Measurements from ENCODE around the gene GLYATL3. TPM values are rescaled to one million over a fixed set of nuclear protein-coding genes. Genes with fewer than 3 reads are reported as not detected.

Gene GLYATL3
- total and polyA plus RNA-seq, 8 donors, result not detected

DNA sequence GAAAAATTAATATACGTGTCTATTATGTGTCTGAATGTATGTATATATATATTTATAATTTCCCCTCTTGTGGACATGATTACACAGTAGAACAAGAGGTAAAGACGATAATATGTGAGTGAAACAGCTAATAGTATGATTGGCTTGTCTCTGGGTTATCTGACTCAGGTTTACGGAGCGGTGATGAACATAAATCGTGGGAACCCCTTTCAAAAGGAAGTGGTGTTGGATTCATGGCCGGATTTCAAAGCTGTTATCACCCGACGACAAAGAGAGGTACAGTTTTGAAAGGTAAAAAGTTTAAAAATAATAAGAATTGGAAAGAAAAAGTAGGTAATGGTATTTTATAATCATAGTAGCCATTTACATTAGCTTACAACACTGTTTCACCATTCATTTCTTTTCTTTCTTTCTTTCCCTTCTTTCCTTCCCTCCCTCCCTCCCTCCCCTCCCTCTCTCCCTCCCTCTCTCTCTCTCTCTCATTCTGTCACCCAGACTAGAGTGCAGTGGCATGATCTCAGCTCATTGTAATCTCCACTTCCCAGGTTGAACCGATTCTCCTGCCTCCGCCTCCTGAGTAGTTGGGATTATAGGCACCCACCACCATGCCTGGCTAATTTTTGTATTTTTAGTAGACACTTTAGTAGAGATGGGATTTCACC lies 15.9 kb downstream of the GLYATL3 start:
- Histone ChIP-seq H3K27me3 (no peaks in the 10 kb centered on the region), H3K27ac (no peak overlapping the region), H3K36me3 (no peaks in the 10 kb centered on the region), H3K9me3 (no peaks in the 10 kb centered on the region), H3K4me1 (no peaks in the 10 kb centered on the region), H3K4me3 (no peak overlapping the region)
- TF ChIP-seq POLR2A (IDR thresholded peaks at IDR 0.05) (no peak), EP300 (IDR thresholded peaks at IDR 0.05) (no peak), POLR2AphosphoS5 (IDR thresholded peaks at IDR 0.05) (no peak)
- TF ChIP-seq, protein P1, sequence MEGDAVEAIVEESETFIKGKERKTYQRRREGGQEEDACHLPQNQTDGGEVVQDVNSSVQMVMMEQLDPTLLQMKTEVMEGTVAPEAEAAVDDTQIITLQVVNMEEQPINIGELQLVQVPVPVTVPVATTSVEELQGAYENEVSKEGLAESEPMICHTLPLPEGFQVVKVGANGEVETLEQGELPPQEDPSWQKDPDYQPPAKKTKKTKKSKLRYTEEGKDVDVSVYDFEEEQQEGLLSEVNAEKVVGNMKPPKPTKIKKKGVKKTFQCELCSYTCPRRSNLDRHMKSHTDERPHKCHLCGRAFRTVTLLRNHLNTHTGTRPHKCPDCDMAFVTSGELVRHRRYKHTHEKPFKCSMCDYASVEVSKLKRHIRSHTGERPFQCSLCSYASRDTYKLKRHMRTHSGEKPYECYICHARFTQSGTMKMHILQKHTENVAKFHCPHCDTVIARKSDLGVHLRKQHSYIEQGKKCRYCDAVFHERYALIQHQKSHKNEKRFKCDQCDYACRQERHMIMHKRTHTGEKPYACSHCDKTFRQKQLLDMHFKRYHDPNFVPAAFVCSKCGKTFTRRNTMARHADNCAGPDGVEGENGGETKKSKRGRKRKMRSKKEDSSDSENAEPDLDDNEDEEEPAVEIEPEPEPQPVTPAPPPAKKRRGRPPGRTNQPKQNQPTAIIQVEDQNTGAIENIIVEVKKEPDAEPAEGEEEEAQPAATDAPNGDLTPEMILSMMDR (IDR thresholded peaks at IDR 0.05), result no peak
- intact Hi-C loops (cut with DNase I; ENCODE audit: low total_unique reads), result no loop called here
- WGBS, 5 donors, result 65 to 83% (median 74%) methylated on average over 10 of the region's 10 CpGs
- DNase-seq, result no peak

- no peaks in the 10 kb centered on the region for H3K36me3 ChIP-seq
- no peaks in the 10 kb centered on the region for H3K27me3 ChIP-seq
- H3K9me3 ChIP-seq, result no peaks in the 10 kb centered on the region
- H3K4me1 ChIP-seq, result no peaks in the 10 kb centered on the region
- DNase-seq, result no peak
- TF ChIP-seq POLR2A (IDR thresholded peaks at IDR 0.05) (no peak), POLR2AphosphoS5 (IDR thresholded peaks at IDR 0.05) (no peak), EP300 (IDR thresholded peaks at IDR 0.05) (no peak)
- TF ChIP-seq, protein P1 (IDR thresholded peaks at IDR 0.05), result no peak
- 78 to 87% (median 83%) methylated on average over 4 of the region's 4 CpGs for WGBS, 5 donors
- intact Hi-C loops (cut with DNase I; ENCODE audit: low total_unique reads), result no loop called here
- H3K4me3 ChIP-seq, result no peak overlapping the region
- H3K27ac ChIP-seq, result no peak overlapping the region
These were observed 16.4 kb downstream of the GLYATL3 start for GRCh38 chr6:49516147-49516505.

DNA sequence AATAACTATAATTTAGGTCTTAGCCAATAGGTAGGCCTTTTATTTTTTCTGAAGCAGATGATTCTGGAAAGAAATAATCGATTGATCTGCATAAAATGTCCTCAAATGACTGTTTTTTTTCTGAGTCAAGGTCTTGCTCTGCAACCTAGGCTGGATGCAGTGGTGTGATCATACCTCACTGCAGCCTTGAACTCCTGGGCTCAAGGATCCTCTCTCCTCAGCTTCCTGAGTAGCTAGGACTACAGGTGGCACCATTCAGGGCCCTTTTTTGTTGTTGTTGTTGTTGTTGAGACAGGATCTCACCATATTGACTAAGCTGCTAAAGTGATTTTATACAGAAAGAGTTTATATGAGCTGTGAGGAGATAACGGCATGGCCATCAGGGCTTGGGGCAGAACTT lies 18.2 kb downstream of the GLYATL3 start:
- DNase-seq, result no peak
- Histone ChIP-seq H3K27ac (no peak overlapping the region), H3K9me3 (no peaks in the 10 kb centered on the region), H3K4me3 (no peak overlapping the region), H3K4me1 (peaks cover 0 to 9% (median 0%) of the 10 kb centered on the region in 4 donors), H3K36me3 (no peaks in the 10 kb centered on the region), H3K27me3 (no peaks in the 10 kb centered on the region)
- intact Hi-C loops (cut with DNase I; ENCODE audit: low total_unique reads), result no loop called here
- 82 to 93% (median 90%) methylated on average over 2 of the region's 2 CpGs for WGBS, 5 donors
- TF ChIP-seq, protein P1 (IDR thresholded peaks at IDR 0.05), result no peak
- TF ChIP-seq POLR2AphosphoS5 (IDR thresholded peaks at IDR 0.05), result no peak
- TF ChIP-seq POLR2A (IDR thresholded peaks at IDR 0.05), result no peak
- no peak for TF ChIP-seq EP300 (IDR thresholded peaks at IDR 0.05)

DNA sequence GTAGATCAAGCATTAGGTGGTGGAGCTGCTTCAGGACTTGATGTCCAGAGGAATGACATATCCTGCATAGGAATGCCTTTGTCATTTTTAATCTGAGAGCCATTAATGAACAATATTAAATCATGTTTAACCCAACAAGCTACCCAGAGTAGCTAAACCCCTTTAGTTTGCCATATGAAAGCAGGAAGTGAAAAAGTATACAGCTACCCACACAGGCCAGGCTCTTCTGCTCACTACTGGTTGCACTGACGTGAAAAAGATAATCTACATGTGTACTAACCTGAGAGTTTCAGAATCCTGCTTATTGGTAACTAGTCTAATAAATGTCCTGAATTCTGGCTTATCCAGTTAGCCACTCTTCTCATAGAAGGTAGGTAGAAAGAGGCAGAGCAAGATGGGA lies 19.9 kb downstream of the GLYATL3 start:
- DNase-seq, result no peak
- intact Hi-C loops (cut with DNase I; ENCODE audit: low total_unique reads), result loop anchor here (10.0 kb wide), 2 partner anchors 85 to 325 kb away; no protein-coding TSS in a partner anchor
- Histone ChIP-seq H3K9me3 (no peaks in the 10 kb centered on the region), H3K27ac (no peak overlapping the region), H3K36me3 (no peaks in the 10 kb centered on the region), H3K4me1 (peaks cover 4 to 16% (median 6%) of the 10 kb centered on the region in 4 donors), H3K4me3 (no peak overlapping the region), H3K27me3 (no peaks in the 10 kb centered on the region)
- no peak for TF ChIP-seq POLR2AphosphoS5 (IDR thresholded peaks at IDR 0.05)
- TF ChIP-seq, protein P1 (IDR thresholded peaks at IDR 0.05), result no peak
- TF ChIP-seq EP300 (IDR thresholded peaks at IDR 0.05), result no peak
- no peak for TF ChIP-seq POLR2A (IDR thresholded peaks at IDR 0.05)
- 67 to 88% (median 82%) methylated on average over 1 of the region's 1 CpG for WGBS, 5 donors
